Endothelial cell of umbilical vein (primary cell): Measurements from ENCODE around the gene SPATA7. TPM values are rescaled to one million over a fixed set of nuclear protein-coding genes. Genes with fewer than 3 reads are reported as not detected.

Experiments
- BruUV-seq: library from RNA; stranded (reverse); fragments of 400-500 nt; replicated peaks from 2 replicates; lab custom pipeline; 2021; lab: Mats Ljungman, UMichigan
- CTCF ChIA-PET: fragments of 300-600, 350-600 bp; sonication (Branson Sonifier 250); formaldehyde crosslinking; loops from one replicate; lab custom pipeline; 2021; ENCODE audit warnings: antibody characterized with exemption, inconsistent platforms; lab: Charles Lee
- POLR2A ChIA-PET: fragments of 300-600, 350-600 bp; sonication (Branson Sonifier 250); formaldehyde crosslinking; loops from one replicate; lab custom pipeline; 2021; ENCODE audit warnings: antibody characterized with exemption, inconsistent platforms; lab: Charles Lee
- DNase-seq: peaks from one replicate; pipeline ENCODE4 v3.0.0-alpha.2; 2011; ENCODE audit warnings: low read depth, low spot score
- FAIRE-seq: peaks from 2 replicates; lab custom pipeline; 2011; peaks lifted over from hg19 to GRCh38; lab: Jason Lieb, UNC
- H2AFZ ChIP-seq: 2 replicates; pipeline ENCODE4 v1.6.0; 2012; ENCODE audit warnings: low read depth, low read length, control low read depth, inconsistent platforms
- H3K27ac ChIP-seq: 2 replicates; pipeline ENCODE4 v1.5.1; 2011; ENCODE audit warnings: low read depth, mild to moderate bottlenecking, control low read depth, low read length, moderate library complexity; ENCODE audit not compliant: insufficient read depth
- H3K27me3 ChIP-seq, 2 experiments: 2 replicates each; pipeline versions ENCODE4 v1.6.0 to v1.6.1; 2011; ENCODE audit warnings: low read length in 2 of 2, mixed read lengths in 1 of 2; ENCODE audit not compliant: control insufficient read depth in 2 of 2, insufficient read depth in 2 of 2
- H3K36me3 ChIP-seq, 2 experiments: 2 replicates in 1 of 2; 3 replicates in 1 of 2; pipeline ENCODE4 v1.5.1; 2011; ENCODE audit warnings: low read length in 2 of 2, mild to moderate bottlenecking in 1 of 2, moderate library complexity in 1 of 2; ENCODE audit not compliant: control insufficient read depth in 2 of 2, insufficient read depth in 2 of 2; ENCODE audit errors: extremely low read depth in 1 of 2
- H3K4me1 ChIP-seq: 3 replicates; pipeline ENCODE4 v1.5.1; 2011; ENCODE audit warnings: mild to moderate bottlenecking, low read length; ENCODE audit not compliant: control insufficient read depth, insufficient read depth; ENCODE audit errors: extremely low read depth
- H3K4me2 ChIP-seq: 2 replicates; pipeline ENCODE4 v1.6.1; 2011; ENCODE audit warnings: low read length, control low read depth, mixed read lengths; ENCODE audit not compliant: insufficient read depth
- H3K4me3 ChIP-seq, 3 experiments: fragments of 200-600 bp in 1 of 3; sonication (generic), shearing (Covaris generic) in 1 of 3; replicated peaks in 1 of 3; 2 replicates each; pipeline ENCODE4 v1.5.1; 2011 to 2016; ENCODE audit warnings: control low read depth in 3 of 3, low read length in 3 of 3, mild to moderate bottlenecking in 2 of 3, inconsistent platforms in 1 of 3, low read depth in 1 of 3, moderate library complexity in 1 of 3; ENCODE audit not compliant: insufficient read depth in 1 of 3
- H3K79me2 ChIP-seq: 2 replicates; pipeline ENCODE4 v1.6.0; 2012; ENCODE audit warnings: low read length, inconsistent platforms; ENCODE audit not compliant: control insufficient read depth, insufficient read depth
- H3K9ac ChIP-seq: replicated peaks from 2 replicates; pipeline ENCODE3; 2011; ENCODE audit warnings: low read length, control low read depth; ENCODE audit not compliant: insufficient read depth; ENCODE audit errors: extremely low read depth
- H3K9me1 ChIP-seq: replicated peaks from 3 replicates; pipeline ENCODE4 v1.6.0; 2011; ENCODE audit warnings: mild to moderate bottlenecking, low read length; ENCODE audit not compliant: control insufficient read depth, insufficient read depth; ENCODE audit errors: extremely low read depth
- H3K9me3 ChIP-seq: replicated peaks from 2 replicates; pipeline ENCODE4 v1.5.1; 2012; ENCODE audit warnings: low read length, inconsistent platforms; ENCODE audit not compliant: control insufficient read depth, insufficient read depth
- H4K20me1 ChIP-seq: replicated peaks from 2 replicates; pipeline ENCODE3; 2011; ENCODE audit warnings: mild to moderate bottlenecking, low read length; ENCODE audit not compliant: control insufficient read depth, insufficient read depth; ENCODE audit errors: extremely low read depth
- EZH2 ChIP-seq: IDR thresholded peaks from 2 replicates; pipeline ENCODE4 v1.6.1; 2012; ENCODE audit warnings: borderline replicate concordance, low read depth, mild to moderate bottlenecking, moderate library complexity, low read length, inconsistent platforms; ENCODE audit not compliant: severe bottlenecking
- FOS ChIP-seq: IDR thresholded peaks from 2 replicates; pipeline ENCODE4 v1.6.1; 2011; ENCODE audit warnings: mild to moderate bottlenecking, low read length, moderate library complexity, borderline replicate concordance; ENCODE audit not compliant: insufficient read depth
- JUN ChIP-seq: IDR thresholded peaks from 2 replicates; pipeline ENCODE4 v1.6.1; 2011; ENCODE audit warnings: borderline replicate concordance, low read depth; ENCODE audit not compliant: insufficient read length, insufficient read depth
- MYC ChIP-seq: IDR thresholded peaks from one replicate; pipeline ENCODE4 v1.6.1; 2011; ENCODE audit warnings: mild to moderate bottlenecking, low read depth, low read length
- POLR2A ChIP-seq: IDR thresholded peaks from 2 replicates; pipeline ENCODE4 v1.6.1; 2012; ENCODE audit warnings: low read depth, mild to moderate bottlenecking, control low read depth, low read length
- dilution Hi-C: fragments of 300-500 bp; cut with MboI; formaldehyde crosslinking; loops from one replicate; pipeline ENCODE4 v1.15.0; 2019; ENCODE audit warnings: low sequenced_read_pairs; ENCODE audit not compliant: extremely low pct_ligation_motif_present
- intact Hi-C: fragments of 100-400 bp; cut with micrococcal nuclease; formaldehyde crosslinking; loops from one replicate; pipeline ENCODE4 v1.10.0; 2022
- polyA plus RNA-seq, 4 experiments: library from polyadenylated mRNA; depleted of rRNA in 3 of 4; stranded (reverse) in 3 of 4; unstranded in 1 of 4; fragments of >200 nt; gene quantifications; 2 replicates each; pipeline versions ENCODE4 v1.2.1 to v1.2.3, GENCODE V29; 2011 to 2012; ENCODE audit warnings: missing spikeins in 1 of 4
- total RNA-seq: library from RNA; stranded (reverse); gene quantifications from 2 replicates; pipeline ENCODE4 v1.2.3, GENCODE V29; 2021
- TF ChIP-seq, protein P1 (sequence below), 2 donors: IDR thresholded peaks; 1 replicate in 1 of 2; 2 replicates in 1 of 2; pipeline ENCODE4 v1.5.1; 2011; ENCODE audit warnings: low read length in 2 of 2, mild to moderate bottlenecking in 2 of 2, moderate library complexity in 2 of 2, control low read depth in 1 of 2, inconsistent platforms in 1 of 2, low read depth in 1 of 2; ENCODE audit not compliant: insufficient read depth in 1 of 2; ENCODE audit errors: extremely low read depth in 1 of 2
- TF ChIP-seq, protein P2 (sequence below): IDR thresholded peaks from 2 replicates; pipeline ENCODE4 v1.6.1; 2011; ENCODE audit not compliant: insufficient read depth, insufficient read length

The SPATA7 gene
- total and polyA plus RNA-seq, 2 donors (not counting 3 experiments of a cell fraction or from before 2014, with no cell fraction given), result 4.0 to 9.7 TPM

DNA sequence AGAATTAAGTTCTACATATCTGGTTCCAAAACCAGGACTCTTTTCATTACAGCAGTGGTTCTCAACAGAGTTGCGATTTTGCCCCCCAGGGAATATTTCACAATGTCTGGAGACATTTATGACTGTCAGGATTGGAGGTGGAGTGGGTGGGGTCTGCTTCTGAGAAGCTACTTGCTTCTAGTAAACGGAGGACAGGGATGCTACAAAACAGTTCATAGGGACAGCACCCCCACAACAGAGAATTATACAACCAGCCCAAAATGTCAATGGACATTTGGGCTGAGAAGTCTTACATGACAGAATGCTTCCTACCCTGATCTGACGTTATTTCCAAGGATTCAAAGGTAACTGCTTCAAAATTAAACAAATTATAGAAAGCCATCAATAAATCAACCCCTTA is 739 bp upstream of the SPATA7 start:
- dilution Hi-C loops, result no loop called here
- peak overlapping the region; percentile 74 for H3K9ac ChIP-seq
- no peaks in the 10 kb centered on the region for H4K20me1 ChIP-seq
- H3K9me3 ChIP-seq, result no peaks in the 10 kb centered on the region
- peaks cover 1% of the 10 kb centered on the region for H3K79me2 ChIP-seq
- TF ChIP-seq EZH2 (no peak), POLR2A (no peak)
- TF ChIP-seq, protein P1, sequence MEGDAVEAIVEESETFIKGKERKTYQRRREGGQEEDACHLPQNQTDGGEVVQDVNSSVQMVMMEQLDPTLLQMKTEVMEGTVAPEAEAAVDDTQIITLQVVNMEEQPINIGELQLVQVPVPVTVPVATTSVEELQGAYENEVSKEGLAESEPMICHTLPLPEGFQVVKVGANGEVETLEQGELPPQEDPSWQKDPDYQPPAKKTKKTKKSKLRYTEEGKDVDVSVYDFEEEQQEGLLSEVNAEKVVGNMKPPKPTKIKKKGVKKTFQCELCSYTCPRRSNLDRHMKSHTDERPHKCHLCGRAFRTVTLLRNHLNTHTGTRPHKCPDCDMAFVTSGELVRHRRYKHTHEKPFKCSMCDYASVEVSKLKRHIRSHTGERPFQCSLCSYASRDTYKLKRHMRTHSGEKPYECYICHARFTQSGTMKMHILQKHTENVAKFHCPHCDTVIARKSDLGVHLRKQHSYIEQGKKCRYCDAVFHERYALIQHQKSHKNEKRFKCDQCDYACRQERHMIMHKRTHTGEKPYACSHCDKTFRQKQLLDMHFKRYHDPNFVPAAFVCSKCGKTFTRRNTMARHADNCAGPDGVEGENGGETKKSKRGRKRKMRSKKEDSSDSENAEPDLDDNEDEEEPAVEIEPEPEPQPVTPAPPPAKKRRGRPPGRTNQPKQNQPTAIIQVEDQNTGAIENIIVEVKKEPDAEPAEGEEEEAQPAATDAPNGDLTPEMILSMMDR (IDR thresholded peaks at IDR 0.05; ENCODE audit: extremely low read depth in 1 of 2, insufficient read depth in 1 of 2, low read depth in 1 of 2, low read length in 2 of 2), result no peak
- H3K4me1 ChIP-seq, result peaks cover 25% of the 10 kb centered on the region
- FAIRE-seq, result no peak
- H3K4me2 ChIP-seq, result peak overlapping the region; percentile 94
- H3K36me3 ChIP-seq, result no peaks in the 10 kb centered on the region
- ChIA-PET CTCF (interaction anchor here (0.9 kb wide), 1 partner anchor 167 kb away, joined by 3 read pairs; no protein-coding TSS in a partner anchor), POLR2A (no interaction called here)
- peak overlapping the region; percentile 95 for H2AFZ ChIP-seq
- intact Hi-C loops, result loop anchor here (5.0 kb wide), 2 partner anchors 168 to 392 kb away; partner anchors contain the start of gene GALC
- H3K27ac ChIP-seq, result no peak overlapping the region
- no TSS peak for BruUV-seq
- no peak for DNase-seq
- peak overlapping the region; percentile 87 to 94 (median 88) for H3K4me3 ChIP-seq
- H3K9me1 ChIP-seq, result no peaks in the 10 kb centered on the region
- H3K27me3 ChIP-seq, result peaks cover 11 to 22% of the 10 kb centered on the region in 2 experiments

DNA sequence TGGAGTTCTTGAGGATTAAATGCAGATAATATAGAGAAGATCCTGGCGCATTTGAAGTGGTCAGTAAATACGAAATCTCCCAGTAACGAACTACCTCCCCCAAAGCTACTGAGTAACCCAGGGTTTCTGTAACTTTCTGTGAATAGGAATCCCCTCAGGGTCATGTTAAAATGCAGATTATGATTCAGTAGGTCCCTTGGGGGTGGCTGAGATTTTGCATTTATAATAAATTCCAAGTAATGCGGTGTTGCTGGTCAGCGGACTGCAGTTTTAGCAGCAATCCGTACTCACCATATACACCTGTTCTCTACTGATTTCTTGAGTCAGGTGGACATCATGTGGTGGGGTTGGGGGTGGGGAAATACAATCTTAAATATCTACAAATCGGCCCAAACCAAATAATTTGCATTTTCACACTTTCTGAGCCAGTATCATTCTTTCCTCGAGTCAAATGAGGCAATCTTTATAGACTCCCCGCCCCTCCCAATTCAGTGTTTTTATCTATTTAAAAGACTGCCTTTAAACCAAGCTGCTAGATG is 868 bp downstream of the SPATA7 start:
- peak overlapping the region; percentile 87 to 94 (median 88) for H3K4me3 ChIP-seq
- intact Hi-C loops, result loop anchor here (5.0 kb wide), 2 partner anchors 166 to 394 kb away; partner anchors contain the start of gene GALC
- H3K9me3 ChIP-seq, result no peaks in the 10 kb centered on the region
- peak overlapping the region; percentile 94 for H3K4me2 ChIP-seq
- H3K4me1 ChIP-seq, result peaks cover 25% of the 10 kb centered on the region
- DNase-seq (no peak), FAIRE-seq (no peak)
- peak overlapping the region; percentile 74 for H3K9ac ChIP-seq
- peaks cover 1% of the 10 kb centered on the region for H3K79me2 ChIP-seq
- no peaks in the 10 kb centered on the region for H3K9me1 ChIP-seq
- no TSS peak for BruUV-seq
- no peak for TF ChIP-seq JUN
- TF ChIP-seq MYC, result no peak
- TF ChIP-seq, protein P2, sequence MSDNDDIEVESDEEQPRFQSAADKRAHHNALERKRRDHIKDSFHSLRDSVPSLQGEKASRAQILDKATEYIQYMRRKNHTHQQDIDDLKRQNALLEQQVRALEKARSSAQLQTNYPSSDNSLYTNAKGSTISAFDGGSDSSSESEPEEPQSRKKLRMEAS, result no peak
- TF ChIP-seq FOS, result no peak
- H2AFZ ChIP-seq, result peak overlapping the region; percentile 95
- H4K20me1 ChIP-seq, result no peaks in the 10 kb centered on the region
- H3K27ac ChIP-seq, result peak overlapping the region; percentile 34
- no peaks in the 10 kb centered on the region for H3K36me3 ChIP-seq
- peaks cover 11 to 22% of the 10 kb centered on the region in 2 experiments for H3K27me3 ChIP-seq
- ChIA-PET CTCF (interaction anchor here (0.7 kb wide), 1 partner anchor 442 kb away, joined by 3 read pairs; no protein-coding TSS in a partner anchor), POLR2A (no interaction called here)
- dilution Hi-C loops, result no loop called here
